PFSK-1 (cell line): ENCODE measurements around the gene STRA8.

Source experiments
- FOXP2 ChIP-seq: optimal IDR thresholded peaks from 2 replicates; pipeline ENCODE3; 2011; ENCODE audit warnings: borderline replicate concordance, control low read depth, inconsistent platforms; ENCODE audit not compliant: insufficient read depth; ENCODE audit errors: extremely low read length, extremely low read depth
- POLR2AphosphoS5 ChIP-seq: IDR thresholded peaks from 2 replicates; pipeline ENCODE4 v1.6.1; 2012; ENCODE audit warnings: low read depth, mild to moderate bottlenecking, control low read depth, low read length, moderate library complexity
- SIN3A ChIP-seq: IDR thresholded peaks from 2 replicates; pipeline ENCODE4 v1.6.1; 2012; ENCODE audit warnings: mild to moderate bottlenecking, low read length, moderate library complexity, borderline replicate concordance; ENCODE audit not compliant: insufficient read depth
- TF ChIP-seq, protein P1 (sequence below), 2 experiments: IDR thresholded peaks; 2 replicates each; pipeline versions ENCODE4 v1.6.1 to v1.8.0; 2011 to 2012; ENCODE audit warnings: low read depth in 2 of 2, low read length in 2 of 2, control low read depth in 1 of 2, inconsistent platforms in 1 of 2, mild to moderate bottlenecking in 1 of 2, moderate library complexity in 1 of 2; ENCODE audit not compliant: insufficient read depth in 1 of 2

DNA sequence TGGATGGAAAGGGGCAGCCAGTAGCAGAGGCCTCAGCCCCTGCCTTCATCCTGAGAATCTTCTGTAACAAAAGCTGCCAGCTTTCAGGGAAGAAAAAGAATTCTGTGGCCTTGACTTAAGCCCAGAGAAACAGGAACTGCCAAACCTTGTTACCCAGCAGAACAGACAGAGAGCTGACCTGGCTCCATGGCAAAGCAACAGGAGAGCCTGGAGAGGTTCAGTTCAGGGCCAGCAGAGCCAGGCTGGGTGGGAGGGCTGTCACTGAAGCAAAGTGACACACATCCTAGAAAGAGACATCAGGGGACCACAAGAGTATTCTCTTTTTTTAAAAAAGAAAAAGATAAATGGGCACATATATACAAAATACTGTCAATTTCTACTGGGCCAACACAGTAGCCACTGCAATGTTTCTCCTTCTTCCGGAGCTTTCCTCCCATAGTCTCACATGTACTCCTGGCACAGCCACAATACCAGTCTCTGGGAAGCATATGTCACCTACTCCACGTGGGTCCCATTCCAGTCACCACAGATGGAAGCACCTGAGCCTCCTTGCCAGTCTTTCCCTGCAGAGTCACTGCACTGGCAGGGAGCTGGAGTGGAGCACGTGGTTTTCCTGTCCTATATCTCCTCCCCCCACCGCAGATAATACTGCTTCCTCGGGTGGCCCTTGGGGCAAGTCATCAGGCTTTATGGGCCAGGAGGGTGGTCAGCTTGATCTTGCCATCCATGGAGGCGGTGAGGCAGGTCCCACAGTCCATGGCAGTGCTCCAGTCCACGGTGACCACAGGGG, 48.0 kb upstream of the STRA8 start:
- TF ChIP-seq POLR2AphosphoS5: no peak
- TF ChIP-seq, protein P1, sequence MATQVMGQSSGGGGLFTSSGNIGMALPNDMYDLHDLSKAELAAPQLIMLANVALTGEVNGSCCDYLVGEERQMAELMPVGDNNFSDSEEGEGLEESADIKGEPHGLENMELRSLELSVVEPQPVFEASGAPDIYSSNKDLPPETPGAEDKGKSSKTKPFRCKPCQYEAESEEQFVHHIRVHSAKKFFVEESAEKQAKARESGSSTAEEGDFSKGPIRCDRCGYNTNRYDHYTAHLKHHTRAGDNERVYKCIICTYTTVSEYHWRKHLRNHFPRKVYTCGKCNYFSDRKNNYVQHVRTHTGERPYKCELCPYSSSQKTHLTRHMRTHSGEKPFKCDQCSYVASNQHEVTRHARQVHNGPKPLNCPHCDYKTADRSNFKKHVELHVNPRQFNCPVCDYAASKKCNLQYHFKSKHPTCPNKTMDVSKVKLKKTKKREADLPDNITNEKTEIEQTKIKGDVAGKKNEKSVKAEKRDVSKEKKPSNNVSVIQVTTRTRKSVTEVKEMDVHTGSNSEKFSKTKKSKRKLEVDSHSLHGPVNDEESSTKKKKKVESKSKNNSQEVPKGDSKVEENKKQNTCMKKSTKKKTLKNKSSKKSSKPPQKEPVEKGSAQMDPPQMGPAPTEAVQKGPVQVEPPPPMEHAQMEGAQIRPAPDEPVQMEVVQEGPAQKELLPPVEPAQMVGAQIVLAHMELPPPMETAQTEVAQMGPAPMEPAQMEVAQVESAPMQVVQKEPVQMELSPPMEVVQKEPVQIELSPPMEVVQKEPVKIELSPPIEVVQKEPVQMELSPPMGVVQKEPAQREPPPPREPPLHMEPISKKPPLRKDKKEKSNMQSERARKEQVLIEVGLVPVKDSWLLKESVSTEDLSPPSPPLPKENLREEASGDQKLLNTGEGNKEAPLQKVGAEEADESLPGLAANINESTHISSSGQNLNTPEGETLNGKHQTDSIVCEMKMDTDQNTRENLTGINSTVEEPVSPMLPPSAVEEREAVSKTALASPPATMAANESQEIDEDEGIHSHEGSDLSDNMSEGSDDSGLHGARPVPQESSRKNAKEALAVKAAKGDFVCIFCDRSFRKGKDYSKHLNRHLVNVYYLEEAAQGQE (IDR thresholded peaks at IDR 0.05; ENCODE audit: insufficient read depth in 1 of 2, low read depth in 2 of 2, low read length in 2 of 2): no peak
- no peak for TF ChIP-seq FOXP2
- no peak for TF ChIP-seq SIN3A
